Subcutaneous abdominal adipose tissue (tissue), 5 donors: Measurements from ENCODE around the gene VWA3B.

Source experiments
- H3K27ac ChIP-seq: one replicate; pipeline ENCODE4 v1.7.0; 2013; ENCODE audit warnings: low read depth, mild to moderate bottlenecking, inconsistent platforms, low read length, moderate library complexity
- H3K27me3 ChIP-seq, 5 donors: one replicate each; pipeline ENCODE4 v1.7.0; 2013; ENCODE audit warnings: low read length in 5 of 5, inconsistent platforms in 1 of 5; ENCODE audit not compliant: control insufficient read depth in 5 of 5, insufficient read depth in 4 of 5
- H3K36me3 ChIP-seq, 5 donors: one replicate each; pipeline ENCODE4 v1.7.0; 2013; ENCODE audit warnings: low read length in 5 of 5; ENCODE audit not compliant: control insufficient read depth in 5 of 5, insufficient read depth in 5 of 5
- H3K4me1 ChIP-seq, 5 donors: one replicate each; pipeline ENCODE4 v1.7.0; 2013; ENCODE audit warnings: low read length in 5 of 5, mild to moderate bottlenecking in 3 of 5, moderate library complexity in 1 of 5; ENCODE audit not compliant: control insufficient read depth in 5 of 5, insufficient read depth in 5 of 5
- H3K4me3 ChIP-seq, 5 donors: one replicate each; pipeline ENCODE4 v1.7.0; 2013; ENCODE audit warnings: low read length in 5 of 5, low read depth in 1 of 5
- H3K9ac ChIP-seq, 5 donors: one replicate each; pipeline ENCODE4 v1.7.0; 2013; ENCODE audit warnings: low read length in 5 of 5, mild to moderate bottlenecking in 4 of 5, moderate library complexity in 3 of 5
- H3K9me3 ChIP-seq, 5 donors: one replicate each; pipeline ENCODE4 v1.7.0; 2013; ENCODE audit warnings: low read length in 5 of 5; ENCODE audit not compliant: control insufficient read depth in 5 of 5
- donor health status: healthy.
- donor health status: healthy.
- donor health status: healthy.
- donor health status: healthy.
- donor health status: healthy.

The VWA3B gene

DNA sequence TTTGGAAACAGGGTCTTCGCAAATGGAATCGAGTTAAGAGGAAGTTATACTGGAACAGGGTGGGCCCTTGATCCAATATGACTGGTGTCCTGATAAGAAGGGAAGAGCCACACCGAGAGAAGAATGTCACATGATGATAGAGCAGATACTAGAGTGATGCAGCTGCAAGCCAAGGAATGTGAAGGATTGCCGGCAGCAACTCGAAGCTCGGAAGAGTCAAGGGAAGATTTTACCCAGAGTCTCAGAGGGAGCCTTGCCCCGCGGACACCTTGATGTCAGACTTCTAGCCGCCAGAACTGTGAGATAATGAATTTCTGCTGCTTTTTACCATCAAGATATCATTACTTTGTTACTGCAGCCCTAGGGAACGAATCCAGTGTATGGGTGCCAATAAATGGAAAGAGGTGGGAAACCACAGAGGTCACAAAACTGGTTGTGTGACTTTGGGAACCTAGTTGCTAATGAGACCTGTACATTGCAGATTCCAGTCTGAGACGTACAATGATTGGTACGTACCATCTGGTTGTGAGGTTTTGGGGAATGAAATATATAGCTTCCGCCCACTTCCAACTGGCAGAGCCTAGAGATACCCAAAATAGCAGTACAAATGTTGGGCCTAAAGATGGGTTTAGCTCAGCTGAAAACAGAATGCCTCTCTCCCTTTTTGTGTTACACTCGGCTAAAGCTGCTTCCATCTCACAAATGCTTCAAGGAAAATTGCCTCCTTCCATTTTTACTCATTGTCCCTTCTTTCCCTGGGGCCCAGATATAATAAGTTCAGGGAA lies 28.6 kb upstream of the VWA3B start:
- no peak overlapping the region for H3K4me3 ChIP-seq
- H3K4me1 ChIP-seq, result no peaks in the 10 kb centered on the region
- peaks cover 0 to 5% (median 0%) of the 10 kb centered on the region in 5 donors for H3K9me3 ChIP-seq
- no peaks in the 10 kb centered on the region for H3K36me3 ChIP-seq
- no peak overlapping the region for H3K9ac ChIP-seq
- H3K27ac ChIP-seq, result no peak overlapping the region
- H3K27me3 ChIP-seq, result no peaks in the 10 kb centered on the region

DNA sequence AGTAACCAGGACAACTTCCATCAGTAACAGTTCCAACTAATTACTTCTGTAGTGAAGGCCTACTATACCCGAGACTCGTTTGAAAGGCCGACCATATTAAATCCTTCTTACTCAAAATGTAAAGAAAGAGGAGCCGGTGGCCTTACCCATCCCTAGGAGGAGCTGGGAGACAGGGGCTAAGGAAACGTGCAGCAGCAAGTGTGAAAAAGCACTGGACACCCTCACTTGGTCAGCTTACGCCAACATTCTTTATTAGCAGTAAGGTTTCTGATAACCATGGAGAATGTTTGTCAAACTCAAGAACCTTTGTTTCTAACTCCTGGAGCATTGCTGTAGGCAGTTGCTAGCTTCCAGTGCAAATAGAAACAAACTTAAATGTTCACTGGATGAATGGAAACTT lies 26.7 kb upstream of the VWA3B start:
- Histone ChIP-seq H3K27ac (no peak overlapping the region), H3K4me1 (no peaks in the 10 kb centered on the region), H3K9ac (no peak overlapping the region), H3K27me3 (no peaks in the 10 kb centered on the region), H3K9me3 (peaks cover 0 to 5% (median 0%) of the 10 kb centered on the region in 5 donors), H3K36me3 (no peaks in the 10 kb centered on the region), H3K4me3 (no peak overlapping the region)

DNA sequence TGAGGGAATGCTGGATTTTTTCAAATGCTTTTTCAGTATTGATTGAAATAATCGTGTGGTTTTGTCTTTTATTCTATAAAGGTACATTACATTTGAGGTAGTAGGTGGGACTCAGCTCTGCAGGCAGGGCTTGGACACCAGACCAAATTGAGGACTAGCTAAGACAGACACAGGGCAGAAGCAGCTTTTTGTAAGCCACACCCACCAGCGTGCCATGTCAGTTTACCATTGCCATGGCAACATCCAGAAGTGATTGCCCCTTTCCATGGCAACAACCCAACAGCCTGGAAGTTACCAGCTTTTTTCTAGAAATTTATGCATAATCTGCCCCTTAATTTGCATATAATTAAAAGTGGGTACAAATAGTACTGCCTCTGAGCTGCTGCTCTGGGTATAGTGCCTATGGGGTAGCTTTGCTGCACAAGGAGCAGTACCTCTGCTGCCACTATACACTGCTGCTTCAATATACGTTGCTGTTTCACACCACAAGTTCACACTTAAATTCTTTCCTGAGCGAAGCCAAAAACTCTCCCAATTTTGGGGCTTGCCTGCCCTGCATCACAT lies 23.6 kb upstream of the VWA3B start:
- Histone ChIP-seq H3K36me3 (no peaks in the 10 kb centered on the region), H3K27ac (no peak overlapping the region), H3K9ac (no peak overlapping the region), H3K9me3 (peaks cover 0 to 3% (median 0%) of the 10 kb centered on the region in 5 donors), H3K27me3 (no peaks in the 10 kb centered on the region), H3K4me1 (no peaks in the 10 kb centered on the region), H3K4me3 (no peak overlapping the region)

DNA sequence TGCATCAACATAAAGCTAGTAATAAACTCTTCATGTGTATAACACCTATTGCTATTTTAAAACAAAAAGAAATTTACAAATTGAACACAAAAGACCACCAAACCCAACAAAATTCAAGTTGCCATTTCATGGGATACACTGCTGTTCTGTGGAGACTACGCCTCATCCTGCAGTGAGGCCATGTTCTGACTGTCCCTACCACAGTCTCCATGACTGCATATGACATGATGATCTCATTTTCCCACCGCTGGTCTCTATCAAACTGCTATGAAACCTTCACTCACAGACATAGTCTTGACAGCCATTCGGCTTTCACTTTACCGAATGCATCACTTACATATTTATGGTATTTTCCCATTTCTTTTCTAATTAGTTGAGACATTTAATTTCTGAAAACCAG lies 21.2 kb upstream of the VWA3B start:
- no peaks in the 10 kb centered on the region for H3K9me3 ChIP-seq
- H3K9ac ChIP-seq, result no peak overlapping the region
- no peaks in the 10 kb centered on the region for H3K36me3 ChIP-seq
- no peak overlapping the region for H3K4me3 ChIP-seq
- no peaks in the 10 kb centered on the region for H3K27me3 ChIP-seq
- H3K27ac ChIP-seq, result no peak overlapping the region
- H3K4me1 ChIP-seq, result peaks cover 0 to 3% (median 0%) of the 10 kb centered on the region in 5 donors

DNA sequence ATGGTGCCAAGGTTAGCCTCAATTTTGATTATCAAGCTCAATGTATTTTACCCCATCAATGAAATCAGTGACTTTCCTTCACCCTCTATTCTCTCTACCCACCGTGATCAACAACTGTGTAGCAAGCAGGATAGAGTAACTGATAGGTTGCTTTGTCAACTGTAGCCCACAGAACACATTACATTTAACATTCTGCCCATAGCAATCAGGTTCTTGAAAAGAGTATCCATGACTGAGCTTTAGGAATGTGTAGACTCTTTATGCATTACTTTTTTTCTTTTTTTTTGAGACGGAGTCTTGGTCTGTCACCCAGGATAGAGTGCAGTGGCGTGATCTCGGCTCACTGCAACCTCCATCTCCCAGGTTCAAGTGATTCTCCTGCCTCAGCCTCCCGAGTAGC lies 19.8 kb upstream of the VWA3B start:
- Histone ChIP-seq H3K9me3 (no peaks in the 10 kb centered on the region), H3K27me3 (no peaks in the 10 kb centered on the region), H3K36me3 (no peaks in the 10 kb centered on the region), H3K4me1 (peaks cover 0 to 3% (median 0%) of the 10 kb centered on the region in 5 donors), H3K4me3 (no peak overlapping the region), H3K9ac (no peak overlapping the region), H3K27ac (no peak overlapping the region)

DNA sequence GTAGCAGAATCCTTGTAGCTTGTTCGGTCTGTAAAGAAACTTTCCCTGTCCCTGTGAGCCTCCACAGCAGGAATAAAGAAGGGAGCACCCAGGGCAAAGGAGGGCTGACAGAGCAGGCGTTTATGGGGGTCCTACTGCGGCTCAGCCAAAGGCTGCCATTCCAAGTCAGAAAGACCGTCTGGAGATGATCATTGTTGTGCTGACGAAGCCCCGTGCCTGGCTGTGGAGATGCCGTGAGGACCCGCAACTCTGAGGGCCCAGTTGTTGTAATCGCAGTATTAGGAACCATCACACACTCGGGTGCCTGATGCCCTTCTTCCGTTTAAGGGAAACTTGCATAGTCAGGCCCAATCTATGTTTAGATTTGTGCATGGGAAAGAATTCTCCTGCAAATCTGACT lies 16.9 kb upstream of the VWA3B start:
- H3K27ac ChIP-seq, result no peak overlapping the region
- H3K27me3 ChIP-seq, result no peaks in the 10 kb centered on the region
- H3K4me1 ChIP-seq, result peaks cover 0 to 3% (median 0%) of the 10 kb centered on the region in 5 donors
- no peak overlapping the region for H3K4me3 ChIP-seq
- H3K9me3 ChIP-seq, result peaks cover 0 to 3% (median 0%) of the 10 kb centered on the region in 5 donors
- H3K9ac ChIP-seq, result no peak overlapping the region
- no peaks in the 10 kb centered on the region for H3K36me3 ChIP-seq

DNA sequence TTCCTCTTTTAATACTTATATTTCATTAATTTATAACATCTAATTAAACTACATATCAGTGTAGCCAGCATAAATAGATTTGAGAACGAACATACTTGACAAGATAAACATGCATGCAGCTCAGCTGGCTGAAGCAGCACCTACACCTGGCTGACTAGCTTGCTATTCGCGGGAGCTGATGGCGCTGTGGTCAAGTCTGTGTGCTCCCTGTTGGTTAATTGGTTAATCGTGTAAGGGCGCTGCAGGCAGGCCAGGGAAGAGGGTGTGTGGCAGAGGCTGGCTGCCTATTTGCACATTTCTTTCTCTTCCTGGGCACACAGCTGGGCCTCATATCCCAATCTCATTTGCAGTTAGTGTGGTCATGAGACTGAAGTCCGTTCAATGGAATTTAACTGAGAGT lies 14.5 kb upstream of the VWA3B start:
- no peak overlapping the region for H3K27ac ChIP-seq
- peaks cover 0 to 3% (median 0%) of the 10 kb centered on the region in 5 donors for H3K9me3 ChIP-seq
- H3K9ac ChIP-seq, result no peak overlapping the region
- peaks cover 0 to 3% (median 0%) of the 10 kb centered on the region in 5 donors for H3K4me1 ChIP-seq
- no peaks in the 10 kb centered on the region for H3K36me3 ChIP-seq
- no peaks in the 10 kb centered on the region for H3K27me3 ChIP-seq
- H3K4me3 ChIP-seq, result no peak overlapping the region

DNA sequence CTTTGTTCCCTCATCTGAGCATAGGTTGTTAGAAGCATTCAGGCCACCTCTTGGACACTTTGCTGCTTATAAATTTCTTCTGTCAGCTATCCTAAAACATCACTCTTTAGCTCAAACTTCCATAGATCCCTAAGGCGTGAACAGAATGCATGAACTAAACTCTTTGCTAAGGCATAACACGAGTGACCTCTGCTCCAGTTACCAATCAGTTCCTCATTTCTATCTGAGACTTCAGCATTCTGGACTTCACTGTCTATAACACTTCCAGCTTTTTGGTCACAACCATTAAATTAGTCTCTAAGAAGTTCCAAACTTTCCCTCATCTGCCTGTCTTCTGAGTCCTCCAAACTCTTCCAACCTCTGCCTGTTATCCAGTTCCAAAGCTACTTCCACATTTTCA lies 8.3 kb upstream of the VWA3B start:
- peaks cover 0 to 11% (median 9%) of the 10 kb centered on the region in 5 donors for H3K9me3 ChIP-seq

DNA sequence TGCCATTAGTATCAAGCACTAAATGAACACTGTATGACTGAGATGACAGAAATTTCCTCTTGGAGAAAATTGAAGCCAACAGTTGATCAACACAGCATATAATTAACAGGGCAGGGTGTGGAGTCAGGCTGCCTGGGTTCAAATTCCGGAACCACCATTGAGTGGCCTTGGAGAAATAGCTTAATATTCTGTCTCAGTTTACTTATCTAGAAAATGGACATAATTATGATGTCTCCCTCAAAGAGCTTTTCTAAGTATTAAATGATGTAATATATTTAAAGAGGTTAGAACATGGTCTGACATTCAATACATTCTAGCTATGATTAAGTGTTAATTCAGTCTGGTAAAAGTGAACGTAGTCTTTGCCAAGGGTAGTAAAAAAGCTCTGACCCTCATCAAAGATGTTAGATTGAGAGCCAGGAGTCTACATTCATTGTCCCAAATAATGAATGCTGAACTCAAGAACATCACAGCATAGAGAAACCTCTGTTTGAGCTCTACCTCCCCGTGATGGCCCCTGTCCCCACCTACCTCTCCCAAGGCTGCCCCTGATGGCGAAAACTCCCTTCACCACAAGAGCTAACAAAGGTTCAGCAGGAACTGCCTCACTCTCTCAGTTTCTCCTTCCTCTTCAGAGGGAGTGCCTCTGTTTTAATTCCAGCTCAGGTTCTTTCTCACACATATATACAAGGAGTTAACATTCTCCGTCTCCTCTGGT lies 2.7 kb upstream of the VWA3B start:
- H3K4me3 ChIP-seq, result no peak overlapping the region
- H3K36me3 ChIP-seq, result no peaks in the 10 kb centered on the region
- peaks cover 0 to 8% (median 0%) of the 10 kb centered on the region in 5 donors for H3K9me3 ChIP-seq
- no peak overlapping the region for H3K27ac ChIP-seq
- peaks cover 0 to 20% (median 18%) of the 10 kb centered on the region in 5 donors for H3K4me1 ChIP-seq
- peaks cover 5 to 14% (median 12%) of the 10 kb centered on the region in 5 donors for H3K27me3 ChIP-seq
- no peak overlapping the region for H3K9ac ChIP-seq

More for the DNA sequence above, 8.3 kb upstream of the VWA3B start:
- Histone ChIP-seq H3K4me1 (peaks cover 0 to 10% (median 7%) of the 10 kb centered on the region in 5 donors), H3K4me3 (no peak overlapping the region), H3K9ac (no peak overlapping the region), H3K36me3 (no peaks in the 10 kb centered on the region), H3K27ac (no peak overlapping the region), H3K27me3 (no peaks in the 10 kb centered on the region)

DNA sequence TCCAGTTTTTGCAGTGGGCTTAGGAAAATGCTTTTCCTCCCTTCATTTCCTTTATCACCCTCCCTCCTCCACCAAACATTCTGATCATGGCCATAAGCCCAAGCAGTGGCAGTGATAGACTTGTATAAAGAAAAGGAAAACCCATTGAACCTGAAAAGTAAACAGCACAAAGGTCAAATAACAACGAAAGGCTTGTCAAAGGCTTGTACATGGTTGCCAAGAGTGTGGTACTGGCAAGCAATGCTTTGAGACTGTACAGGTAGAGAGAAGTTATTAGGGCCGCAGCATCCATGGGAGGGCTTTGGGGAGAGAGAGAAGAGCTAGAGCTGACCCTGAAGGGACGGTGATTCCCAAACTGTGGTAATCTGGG lies 2.1 kb upstream of the VWA3B start:
- Histone ChIP-seq H3K27ac (no peak overlapping the region), H3K9me3 (peaks cover 0 to 8% (median 0%) of the 10 kb centered on the region in 5 donors), H3K4me1 (peaks cover 0 to 20% (median 17%) of the 10 kb centered on the region in 5 donors), H3K9ac (no peak overlapping the region), H3K27me3 (peaks cover 5 to 14% (median 12%) of the 10 kb centered on the region in 5 donors), H3K36me3 (no peaks in the 10 kb centered on the region), H3K4me3 (no peak overlapping the region)
